22Rv1 (cell line): ENCODE results near the gene TTC38.

Source experiments
- CTCF ChIP-seq: fragments of 450-650 bp; IDR thresholded peaks from 2 replicates; pipeline ENCODE4 v1.5.1; 2017; ENCODE audit warnings: mild to moderate bottlenecking
- ZFX ChIP-seq: fragments of 450-650 bp; IDR thresholded peaks from 2 replicates; pipeline ENCODE4 v1.6.1; 2017; ENCODE audit warnings: antibody characterized with exemption, borderline replicate concordance

GRCh38 chr22:46280999-46281623 is 13.3 kb downstream of the TTC38 start:
- TF ChIP-seq CTCF: no peak
- TF ChIP-seq ZFX: no peak
